Neural progenitor cell (in vitro differentiated cells): ENCODE results near the gene PREX1. TPM values are rescaled to one million over a fixed set of nuclear protein-coding genes. Genes with fewer than 3 reads are reported as not detected.
"Not testable (repeated sequence)": the region's sequence is repeated elsewhere in the genome, so short reads cannot be mapped to it uniquely, and the experiment has no call there.

Experiments
- DNase-seq: peaks from one replicate; pipeline ENCODE4 v3.0.0-alpha.2; 2016; ENCODE audit warnings: low spot score
- H2AFZ ChIP-seq: fragments of 200-600 bp; sonication (generic); replicated peaks from 2 replicates; pipeline ENCODE4 v1.6.1; 2016; ENCODE audit warnings: antibody characterized with exemption
- H3F3A ChIP-seq: fragments of 200-600 bp; sonication (generic); 2 replicates; pipeline ENCODE4 v1.6.1; 2016; ENCODE audit warnings: antibody characterized with exemption, low read depth
- H3K27ac ChIP-seq: fragments of 200-600 bp; sonication (generic); 2 replicates; pipeline ENCODE4 v1.5.1; 2016; ENCODE audit warnings: mild to moderate bottlenecking
- H3K27me3 ChIP-seq: fragments of 200-600 bp; sonication (generic); 2 replicates; pipeline ENCODE4 v1.6.1; 2016; ENCODE audit warnings: mild to moderate bottlenecking, moderate library complexity
- H3K36me3 ChIP-seq: fragments of 200-600 bp; sonication (generic); 2 replicates; pipeline ENCODE4 v1.5.1; 2016
- H3K4me1 ChIP-seq: fragments of 200-600 bp; sonication (generic); 2 replicates; pipeline ENCODE4 v1.6.1; 2016; ENCODE audit warnings: mixed run types
- H3K4me2 ChIP-seq: fragments of 200-600 bp; sonication (generic); 2 replicates; pipeline ENCODE4 v1.6.1; 2016
- H3K4me3 ChIP-seq: fragments of 200-600 bp; sonication (generic); 2 replicates; pipeline ENCODE4 v1.5.1; 2016
- H3K79me2 ChIP-seq: fragments of 200-600 bp; sonication (generic); 2 replicates; pipeline ENCODE4 v1.6.1; 2016; ENCODE audit warnings: low read depth
- H3K9ac ChIP-seq: fragments of 200-600 bp; sonication (generic); 2 replicates; pipeline ENCODE4 v1.6.1; 2016
- H3K9me3 ChIP-seq: fragments of 200-600 bp; sonication (generic); 2 replicates; pipeline ENCODE4 v1.5.1; 2016; ENCODE audit warnings: low read depth
- H4K20me1 ChIP-seq: fragments of 200-600 bp; sonication (generic); 2 replicates; pipeline ENCODE4 v1.6.1; 2016; ENCODE audit warnings: low read depth
- H3K27ac Mint-ChIP-seq: 3 replicates; pipeline ENCODE4 v1.8.0; 2021; ENCODE audit warnings: mixed read lengths
- H3K27me3 Mint-ChIP-seq: 2 replicates; pipeline ENCODE4 v1.8.0; 2022; ENCODE audit warnings: low read depth, mild to moderate bottlenecking, inconsistent platforms, moderate library complexity, mixed read lengths; ENCODE audit not compliant: insufficient read depth
- H3K36me3 Mint-ChIP-seq: 3 replicates; pipeline ENCODE4 v1.8.0; 2021; ENCODE audit warnings: mixed read lengths
- H3K4me1 Mint-ChIP-seq: 3 replicates; pipeline ENCODE4 v1.8.0; 2021; ENCODE audit warnings: mixed read lengths
- H3K4me3 Mint-ChIP-seq: 3 replicates; pipeline ENCODE4 v1.8.0; 2021; ENCODE audit warnings: mild to moderate bottlenecking, moderate library complexity, mixed read lengths
- H3K9me3 Mint-ChIP-seq: 3 replicates; pipeline ENCODE4 v1.8.0; 2020; ENCODE audit warnings: mixed read lengths
- EZH2 ChIP-seq: fragments of 200-600 bp; sonication (generic); IDR thresholded peaks from 2 replicates; pipeline ENCODE4 v1.6.1; 2017; ENCODE audit warnings: antibody characterized with exemption, mild to moderate bottlenecking, moderate library complexity
- EZH2phosphoT487 ChIP-seq: fragments of 200-600 bp; sonication (generic); IDR thresholded peaks from 2 replicates; pipeline ENCODE4 v1.6.1; 2017; ENCODE audit warnings: antibody characterized with exemption
- total RNA-seq: library from RNA; depleted of rRNA; stranded (reverse); fragments of >200 nt; gene quantifications from 2 replicates; pipeline ENCODE4 v1.2.3, GENCODE V29; 2015; ENCODE audit warnings: low replicate concordance
- TF ChIP-seq, protein P1 (sequence below): fragments of 200-600 bp; sonication (generic); IDR thresholded peaks from 2 replicates; pipeline ENCODE4 v1.5.1; 2017; ENCODE audit warnings: antibody characterized with exemption, mild to moderate bottlenecking

The PREX1 gene
- total RNA-seq, 1 donor from 2014 or later, result 4.5 TPM

- DNase-seq, result no peak
- no peak overlapping the region for H3K27ac ChIP-seq
- H3K4me1 ChIP-seq, result peaks cover 12% of the 10 kb centered on the region
- no peak overlapping the region for H3K4me2 ChIP-seq
- H3K9me3 ChIP-seq, result no peaks in the 10 kb centered on the region
- H3K36me3 ChIP-seq, result no peaks in the 10 kb centered on the region
- no peak for TF ChIP-seq EZH2phosphoT487
- TF ChIP-seq EZH2, result no peak
- TF ChIP-seq, protein P1, sequence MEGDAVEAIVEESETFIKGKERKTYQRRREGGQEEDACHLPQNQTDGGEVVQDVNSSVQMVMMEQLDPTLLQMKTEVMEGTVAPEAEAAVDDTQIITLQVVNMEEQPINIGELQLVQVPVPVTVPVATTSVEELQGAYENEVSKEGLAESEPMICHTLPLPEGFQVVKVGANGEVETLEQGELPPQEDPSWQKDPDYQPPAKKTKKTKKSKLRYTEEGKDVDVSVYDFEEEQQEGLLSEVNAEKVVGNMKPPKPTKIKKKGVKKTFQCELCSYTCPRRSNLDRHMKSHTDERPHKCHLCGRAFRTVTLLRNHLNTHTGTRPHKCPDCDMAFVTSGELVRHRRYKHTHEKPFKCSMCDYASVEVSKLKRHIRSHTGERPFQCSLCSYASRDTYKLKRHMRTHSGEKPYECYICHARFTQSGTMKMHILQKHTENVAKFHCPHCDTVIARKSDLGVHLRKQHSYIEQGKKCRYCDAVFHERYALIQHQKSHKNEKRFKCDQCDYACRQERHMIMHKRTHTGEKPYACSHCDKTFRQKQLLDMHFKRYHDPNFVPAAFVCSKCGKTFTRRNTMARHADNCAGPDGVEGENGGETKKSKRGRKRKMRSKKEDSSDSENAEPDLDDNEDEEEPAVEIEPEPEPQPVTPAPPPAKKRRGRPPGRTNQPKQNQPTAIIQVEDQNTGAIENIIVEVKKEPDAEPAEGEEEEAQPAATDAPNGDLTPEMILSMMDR, result no peak
- H3F3A ChIP-seq, result no peaks in the 10 kb centered on the region
- Mint-ChIP-seq H3K9me3 (peaks cover 9% of the 10 kb centered on the region), H3K4me3 (no peak overlapping the region), H3K27me3 (peaks cover 15% of the 10 kb centered on the region), H3K27ac (no peak overlapping the region), H3K4me1 (peaks cover 16% of the 10 kb centered on the region), H3K36me3 (no peaks in the 10 kb centered on the region)
- H3K27me3 ChIP-seq, result no peaks in the 10 kb centered on the region
- H2AFZ ChIP-seq, result no peak overlapping the region
- no peaks in the 10 kb centered on the region for H4K20me1 ChIP-seq
- no peak overlapping the region for H3K4me3 ChIP-seq
- H3K9ac ChIP-seq, result no peak overlapping the region
- H3K79me2 ChIP-seq, result no peaks in the 10 kb centered on the region
Measured at GRCh38 chr20:48600470-48600945, 227.3 kb downstream of the PREX1 start.

DNA sequence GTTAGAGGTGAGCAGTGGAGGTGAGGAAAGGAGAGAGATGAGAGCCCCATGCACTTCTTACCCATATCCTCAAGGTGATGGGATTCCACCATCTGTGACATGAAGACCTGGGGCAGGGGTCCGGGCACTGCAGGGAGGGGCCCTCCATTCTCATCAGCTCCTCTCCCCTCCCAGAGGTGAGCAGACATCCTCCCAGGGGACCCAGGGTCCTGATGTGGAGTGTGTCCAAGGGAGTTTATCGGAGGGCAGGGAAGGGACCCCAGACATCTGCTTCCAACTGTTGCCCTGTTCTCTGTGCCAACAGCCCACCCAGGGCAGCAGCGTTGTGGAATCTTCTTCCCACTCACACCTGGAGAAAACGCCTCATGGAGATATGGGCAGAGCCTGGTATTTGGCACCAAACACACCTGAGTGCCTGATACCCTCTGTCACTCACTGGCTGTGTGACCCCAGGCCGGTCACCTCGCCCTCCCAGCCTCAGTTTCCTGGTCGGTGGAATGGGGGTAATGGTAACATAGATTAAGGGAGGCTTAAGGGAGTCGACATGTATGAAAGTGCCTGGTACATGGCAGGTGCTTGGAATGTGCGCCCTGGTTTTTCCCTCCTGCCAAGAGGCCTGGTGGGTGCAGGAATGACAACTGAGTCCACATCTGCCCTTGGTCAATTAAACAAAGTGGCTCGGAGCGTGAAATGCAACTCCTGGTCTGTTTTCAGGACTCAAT lies 227.9 kb downstream of the PREX1 start:
- Histone ChIP-seq H3K9me3 (no peaks in the 10 kb centered on the region), H3F3A (no peaks in the 10 kb centered on the region), H3K27me3 (no peaks in the 10 kb centered on the region), H2AFZ (no peak overlapping the region), H3K9ac (no peak overlapping the region), H3K4me2 (no peak overlapping the region), H3K4me1 (peaks cover 12% of the 10 kb centered on the region), H3K27ac (no peak overlapping the region), H3K79me2 (no peaks in the 10 kb centered on the region), H3K4me3 (no peak overlapping the region), H4K20me1 (no peaks in the 10 kb centered on the region), H3K36me3 (no peaks in the 10 kb centered on the region)
- Mint-ChIP-seq H3K9me3 (peaks cover 9% of the 10 kb centered on the region), H3K27me3 (peaks cover 15% of the 10 kb centered on the region), H3K27ac (no peak overlapping the region), H3K36me3 (no peaks in the 10 kb centered on the region), H3K4me1 (peaks cover 16% of the 10 kb centered on the region), H3K4me3 (no peak overlapping the region)
- no peak for DNase-seq
- TF ChIP-seq, protein P1, result no peak
- TF ChIP-seq EZH2phosphoT487 (no peak), EZH2 (no peak)

GRCh38 chr20:48599106-48599747 lies 228.6 kb downstream of the PREX1 start:
- Histone ChIP-seq H3K9ac (no peak overlapping the region), H3K4me1 (peaks cover 12% of the 10 kb centered on the region), H3K9me3 (no peaks in the 10 kb centered on the region), H4K20me1 (no peaks in the 10 kb centered on the region), H3K27ac (no peak overlapping the region), H3K4me2 (no peak overlapping the region), H3F3A (no peaks in the 10 kb centered on the region), H3K79me2 (no peaks in the 10 kb centered on the region), H3K27me3 (no peaks in the 10 kb centered on the region), H2AFZ (no peak overlapping the region), H3K4me3 (no peak overlapping the region), H3K36me3 (no peaks in the 10 kb centered on the region)
- Mint-ChIP-seq H3K36me3 (no peaks in the 10 kb centered on the region), H3K4me1 (peaks cover 15% of the 10 kb centered on the region), H3K27ac (no peak overlapping the region), H3K27me3 (peaks cover 15% of the 10 kb centered on the region), H3K4me3 (no peak overlapping the region), H3K9me3 (peaks cover 9% of the 10 kb centered on the region)
- TF ChIP-seq EZH2, result no peak
- no peak for DNase-seq

DNA sequence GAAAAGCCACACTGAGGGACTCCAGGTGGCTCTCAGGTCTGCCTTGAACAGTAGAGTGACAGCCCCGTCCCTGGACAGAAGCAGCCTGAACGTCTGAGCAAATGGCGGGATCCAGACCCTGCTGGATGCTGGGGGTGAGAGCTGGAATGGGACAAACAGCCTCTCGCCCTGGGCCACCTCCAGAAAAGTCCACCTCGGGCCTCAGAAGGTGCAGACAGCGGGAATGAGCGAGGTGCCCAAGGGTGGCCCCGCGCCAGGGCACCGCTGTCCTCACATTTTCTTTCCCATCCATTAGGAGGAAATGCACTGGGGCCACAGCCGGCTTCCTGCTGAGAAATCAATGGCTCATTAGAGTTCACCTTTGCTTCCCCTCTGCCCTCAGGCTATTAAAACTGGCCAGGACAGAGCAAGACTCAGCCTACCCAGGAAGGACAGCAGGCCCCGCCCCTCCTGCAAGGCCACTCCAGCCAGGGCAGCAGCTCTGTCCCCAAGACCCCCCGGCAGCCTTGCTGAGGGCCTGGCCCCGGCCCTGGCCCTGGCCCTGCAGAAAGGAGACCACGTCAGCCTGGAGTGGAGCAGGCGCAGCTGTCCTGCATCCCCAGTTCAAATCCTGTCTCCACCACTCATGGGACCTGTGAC lies 229.4 kb downstream of the PREX1 start:
- not testable (repeated sequence) for H3K27ac Mint-ChIP-seq, H3K4me2 ChIP-seq, H3K27me3 ChIP-seq, H4K20me1 ChIP-seq, H3F3A ChIP-seq, H3K9me3 ChIP-seq, H3K36me3 Mint-ChIP-seq, H3K4me1 ChIP-seq, H3K4me3 ChIP-seq, DNase-seq, H3K36me3 ChIP-seq, H3K9me3 Mint-ChIP-seq, H3K79me2 ChIP-seq, H3K4me3 Mint-ChIP-seq, H3K27ac ChIP-seq, H2AFZ ChIP-seq, H3K9ac ChIP-seq
- Mint-ChIP-seq H3K4me1 (peaks cover 15% of the 10 kb centered on the region), H3K27me3 (peaks cover 16% of the 10 kb centered on the region)
